Activated T-helper 1 cell treated with anti-CD3 and anti-CD28 coated beads, Interleukin-12 subunit alpha, Interleukin-12 subunit beta, Interleukin-2, Interleukin-4 antibody, amounts not matched to agents 30 ng/mL and 10 ng/mL and 1 ng/mL, durations not matched to agents 14 hours and 24 hours and 36 hours (primary cell): Measurements from ENCODE around the gene FAM199X. TPM values are rescaled to one million over a fixed set of nuclear protein-coding genes. Genes with fewer than 3 reads are reported as not detected.

Experiments used
- DNase-seq: peaks from one replicate; pipeline ENCODE4 v3.0.0; 2021; ENCODE audit warnings: low spot score
- H3K27ac Mint-ChIP-seq: one replicate; pipeline ENCODE4 v1.8.0; 2021; ENCODE audit warnings: mild to moderate bottlenecking, mixed read lengths
- H3K27me3 Mint-ChIP-seq: one replicate; pipeline ENCODE4 v1.8.0; 2022; ENCODE audit warnings: mild to moderate bottlenecking, moderate library complexity, mixed read lengths; ENCODE audit not compliant: insufficient read depth
- H3K36me3 Mint-ChIP-seq: one replicate; pipeline ENCODE4 v1.8.0; 2021; ENCODE audit warnings: low read depth, mixed read lengths
- H3K4me1 Mint-ChIP-seq: one replicate; pipeline ENCODE4 v1.8.0; 2021; ENCODE audit warnings: low read depth, mixed read lengths
- H3K4me3 Mint-ChIP-seq: one replicate; pipeline ENCODE4 v1.8.0; 2021; ENCODE audit warnings: mild to moderate bottlenecking, moderate library complexity, mixed read lengths
- H3K9me3 Mint-ChIP-seq: one replicate; pipeline ENCODE4 v1.8.0; 2021; ENCODE audit warnings: mixed read lengths
- intact Hi-C: fragments of 100-400 bp; cut with micrococcal nuclease; formaldehyde crosslinking; loops from one replicate; pipeline ENCODE4 v1.15.1; 2024
- total RNA-seq: library from RNA; stranded (reverse); gene quantifications from 2 replicates; pipeline ENCODE4 v1.2.3, GENCODE V29; 2022

FAM199X gene
- total RNA-seq = 10.8 and 12.7 TPM in 2 replicates

- H3K27ac Mint-ChIP-seq = peak within 1 kb of the TSS; percentile 85
- DNase-seq = peak; percentile 81
- no peaks in the 10 kb centered on the region for H3K27me3 Mint-ChIP-seq
- H3K4me3 Mint-ChIP-seq = peak within 1 kb of the TSS; percentile 85
- H3K4me1 Mint-ChIP-seq = peaks cover 37% of the 10 kb centered on the region
- intact Hi-C loops = loop anchor here (1.0 to 5.0 kb wide), 2 partner anchors 9 to 484 kb away; partner anchors contain the start of gene SLC25A53
- H3K36me3 Mint-ChIP-seq = peaks cover 6% of the 10 kb centered on the region
- no peaks in the 10 kb centered on the region for H3K9me3 Mint-ChIP-seq
These were observed at the start of gene FAM199X for GRCh38 chrX:104165894-104166734. Gene FAM199X (plus strand): TSS chrX:104166453. CDS start chrX:104166786, 333 bp downstream.

- Mint-ChIP-seq H3K36me3 (no peaks in the 10 kb centered on the region), H3K27ac (no peak overlapping the region), H3K4me3 (no peak overlapping the region), H3K9me3 (no peaks in the 10 kb centered on the region), H3K4me1 (peaks cover 31% of the 10 kb centered on the region), H3K27me3 (peaks cover 8% of the 10 kb centered on the region)
- intact Hi-C loops = no loop called here
- no peak for DNase-seq
These were observed 48.5 kb upstream of the FAM199X start for GRCh38 chrX:104117759-104118158.

GRCh38 chrX:104118765-104119164, 47.5 kb upstream of the FAM199X start:
- Mint-ChIP-seq H3K4me3 (no peak overlapping the region), H3K27ac (no peak overlapping the region), H3K4me1 (peaks cover 30% of the 10 kb centered on the region), H3K27me3 (no peaks in the 10 kb centered on the region), H3K36me3 (no peaks in the 10 kb centered on the region), H3K9me3 (no peaks in the 10 kb centered on the region)
- no peak for DNase-seq
- intact Hi-C loops = no loop called here

GRCh38 chrX:104122829-104123228, 43.4 kb upstream of the FAM199X start:
- Mint-ChIP-seq H3K4me1 (peaks cover 25% of the 10 kb centered on the region), H3K36me3 (no peaks in the 10 kb centered on the region), H3K27ac (no peak overlapping the region), H3K4me3 (no peak overlapping the region), H3K9me3 (no peaks in the 10 kb centered on the region), H3K27me3 (no peaks in the 10 kb centered on the region)
- intact Hi-C loops = no loop called here
- DNase-seq = no peak

GRCh38 chrX:104126856-104127255, 39.4 kb upstream of the FAM199X start:
- Mint-ChIP-seq H3K36me3 (peaks cover 5% of the 10 kb centered on the region), H3K27me3 (no peaks in the 10 kb centered on the region), H3K4me1 (peaks cover 10% of the 10 kb centered on the region), H3K27ac (no peak overlapping the region), H3K9me3 (no peaks in the 10 kb centered on the region), H3K4me3 (no peak overlapping the region)
- DNase-seq = no peak
- intact Hi-C loops = no loop called here

- H3K4me3 Mint-ChIP-seq = no peak overlapping the region
- H3K27ac Mint-ChIP-seq = no peak overlapping the region
- DNase-seq = no peak
- intact Hi-C loops = no loop called here
- H3K4me1 Mint-ChIP-seq = peaks cover 19% of the 10 kb centered on the region
- peaks cover 5% of the 10 kb centered on the region for H3K36me3 Mint-ChIP-seq
- H3K9me3 Mint-ChIP-seq = no peaks in the 10 kb centered on the region
- no peaks in the 10 kb centered on the region for H3K27me3 Mint-ChIP-seq
These were observed 35.4 kb upstream of the FAM199X start for GRCh38 chrX:104130808-104131207.

- Mint-ChIP-seq H3K27me3 (no peaks in the 10 kb centered on the region), H3K27ac (no peak overlapping the region), H3K4me1 (peaks cover 19% of the 10 kb centered on the region), H3K36me3 (peaks cover 5% of the 10 kb centered on the region), H3K9me3 (no peaks in the 10 kb centered on the region), H3K4me3 (no peak overlapping the region)
- DNase-seq = no peak
- intact Hi-C loops = no loop called here
These were observed 31.5 kb upstream of the FAM199X start for GRCh38 chrX:104134583-104135261.

- Mint-ChIP-seq H3K9me3 (no peaks in the 10 kb centered on the region), H3K27me3 (no peaks in the 10 kb centered on the region), H3K27ac (no peak overlapping the region), H3K36me3 (peaks cover 1% of the 10 kb centered on the region), H3K4me3 (no peak overlapping the region), H3K4me1 (peaks cover 19% of the 10 kb centered on the region)
- no peak for DNase-seq
- intact Hi-C loops = loop anchor here (1.0 kb wide), 2 partner anchors 37 to 290 kb away; no protein-coding TSS in a partner anchor
These were observed 30.6 kb upstream of the FAM199X start for GRCh38 chrX:104135677-104136076.

- Mint-ChIP-seq H3K36me3 (no peaks in the 10 kb centered on the region), H3K27me3 (no peaks in the 10 kb centered on the region), H3K27ac (no peak overlapping the region), H3K9me3 (no peaks in the 10 kb centered on the region), H3K4me3 (no peak overlapping the region), H3K4me1 (peaks cover 19% of the 10 kb centered on the region)
- DNase-seq = peak; percentile 11
- intact Hi-C loops = loop anchor here (1.0 kb wide), 2 partner anchors 38 to 291 kb away; no protein-coding TSS in a partner anchor
These were observed 29.8 kb upstream of the FAM199X start for GRCh38 chrX:104136241-104137019.

- intact Hi-C loops = no loop called here
- Mint-ChIP-seq H3K4me1 (peaks cover 19% of the 10 kb centered on the region), H3K4me3 (no peak overlapping the region), H3K27ac (no peak overlapping the region), H3K36me3 (no peaks in the 10 kb centered on the region), H3K27me3 (no peaks in the 10 kb centered on the region), H3K9me3 (no peaks in the 10 kb centered on the region)
- DNase-seq = no peak
These were observed 28.8 kb upstream of the FAM199X start for GRCh38 chrX:104137496-104137895.

GRCh38 chrX:104141087-104141760, 25.0 kb upstream of the FAM199X start:
- no peak overlapping the region for H3K27ac Mint-ChIP-seq
- no peaks in the 10 kb centered on the region for H3K9me3 Mint-ChIP-seq
- no peak for DNase-seq
- no peaks in the 10 kb centered on the region for H3K36me3 Mint-ChIP-seq
- no peak overlapping the region for H3K4me3 Mint-ChIP-seq
- intact Hi-C loops = no loop called here
- no peaks in the 10 kb centered on the region for H3K4me1 Mint-ChIP-seq
- H3K27me3 Mint-ChIP-seq = peaks cover 2% of the 10 kb centered on the region

- DNase-seq = no peak
- intact Hi-C loops = no loop called here
- peaks cover 6% of the 10 kb centered on the region for H3K4me1 Mint-ChIP-seq
- peaks cover 1% of the 10 kb centered on the region for H3K27me3 Mint-ChIP-seq
- H3K27ac Mint-ChIP-seq = no peak overlapping the region
- H3K9me3 Mint-ChIP-seq = no peaks in the 10 kb centered on the region
- H3K36me3 Mint-ChIP-seq = peaks cover 1% of the 10 kb centered on the region
- H3K4me3 Mint-ChIP-seq = no peak overlapping the region
These were observed 15.2 kb upstream of the FAM199X start for GRCh38 chrX:104151037-104151436.
